Measurements from ENCODE around the gene BRSK1.
"Not testable (repeated sequence)": the region's sequence is repeated elsewhere in the genome, so short reads cannot be mapped to it uniquely, and the experiment has no call there.

Gene BRSK1

GRCh38 chr19:55321466-55322137, 37.8 kb downstream of the BRSK1 start:
- Mint-ChIP-seq H3K36me3 (ENCODE audit: insufficient read depth) (peaks cover 4% of the 10 kb centered on the region), H3K4me3 (no peak overlapping the region), H3K9me3 (no peaks in the 10 kb centered on the region), H3K27ac (no peak overlapping the region), H3K27me3 (peaks cover 20 to 50% of the 10 kb centered on the region in 2 donors), H3K4me1 (ENCODE audit: low read depth in 2 of 2) (no peaks in the 10 kb centered on the region)
- no peak for DNase-seq
- no peak for ATAC-seq (replicated peaks)

- Mint-ChIP-seq H3K4me1 (ENCODE audit: low read depth in 2 of 2) (no peaks in the 10 kb centered on the region), H3K4me3 (no peak overlapping the region), H3K27ac (peak overlapping the region in 1 of 2 donors; percentile 59), H3K9me3 (no peaks in the 10 kb centered on the region), H3K36me3 (ENCODE audit: insufficient read depth) (peaks cover 4% of the 10 kb centered on the region), H3K27me3 (peaks cover 20 to 52% of the 10 kb centered on the region in 2 donors)
- DNase-seq = no peak
- ATAC-seq (replicated peaks) = no peak
These were observed 38.5 kb downstream of the BRSK1 start for GRCh38 chr19:55322204-55322885.

- H3K27ac Mint-ChIP-seq = peak overlapping the region in 1 of 2 donors; percentile 44
- no peaks in the 10 kb centered on the region for H3K36me3 Mint-ChIP-seq (ENCODE audit: insufficient read depth)
- H3K4me1 Mint-ChIP-seq (ENCODE audit: low read depth in 2 of 2) = no peaks in the 10 kb centered on the region
These were observed 40.9 kb downstream of the BRSK1 start for GRCh38 chr19:55324662-55325061.

GRCh38 chr19:55325172-55325571, 41.4 kb downstream of the BRSK1 start, which contains the start of gene TMEM150B:
Gene TMEM150B (minus strand): TSS chr19:55325341. CDS start chr19:55321036, 4,305 bp downstream.
- ATAC-seq (replicated peaks) = no peak
- H3K36me3 Mint-ChIP-seq (ENCODE audit: insufficient read depth) = no peaks in the 10 kb centered on the region
- DNase-seq = no peak
- H3K4me1 Mint-ChIP-seq (ENCODE audit: low read depth in 2 of 2) = no peaks in the 10 kb centered on the region
- H3K27ac Mint-ChIP-seq = peak within 1 kb of the TSS in 1 of 2 donors; percentile 44
- H3K9me3 Mint-ChIP-seq = no peaks in the 10 kb centered on the region
- no peak within 1 kb of the TSS for H3K4me3 Mint-ChIP-seq
- peaks cover 26 to 46% of the 10 kb centered on the region in 2 donors for H3K27me3 Mint-ChIP-seq

More at GRCh38 chr19:55324662-55325061, 40.9 kb downstream of the BRSK1 start:
- DNase-seq (no peak), ATAC-seq (replicated peaks) (no peak)
- Mint-ChIP-seq H3K9me3 (no peaks in the 10 kb centered on the region), H3K4me3 (no peak overlapping the region), H3K27me3 (peaks cover 26 to 51% of the 10 kb centered on the region in 2 donors)

- H3K27me3 Mint-ChIP-seq = peaks cover 14 to 24% of the 10 kb centered on the region in 2 donors
- H3K9me3 Mint-ChIP-seq; DNase-seq; H3K27ac Mint-ChIP-seq; H3K36me3 Mint-ChIP-seq (ENCODE audit: insufficient read depth); H3K4me1 Mint-ChIP-seq (ENCODE audit: low read depth in 2 of 2); H3K4me3 Mint-ChIP-seq: not testable (repeated sequence)
- peak; percentile 36 for ATAC-seq (replicated peaks)
These were observed 45.0 kb downstream of the BRSK1 start for GRCh38 chr19:55328774-55329318.

- ATAC-seq (replicated peaks); H3K9me3 Mint-ChIP-seq; H3K4me3 Mint-ChIP-seq; H3K27ac Mint-ChIP-seq; DNase-seq; H3K36me3 Mint-ChIP-seq (ENCODE audit: insufficient read depth); H3K4me1 Mint-ChIP-seq (ENCODE audit: low read depth in 2 of 2): not testable (repeated sequence)
- peaks cover 21 to 28% of the 10 kb centered on the region in 2 donors for H3K27me3 Mint-ChIP-seq
These were observed 46.0 kb downstream of the BRSK1 start for GRCh38 chr19:55329791-55330190.

GRCh38 chr19:55333870-55334269, 50.1 kb downstream of the BRSK1 start:
- H3K4me1 Mint-ChIP-seq (ENCODE audit: low read depth in 2 of 2) = peaks cover 5 to 7% of the 10 kb centered on the region in 2 donors
- DNase-seq (no peak), ATAC-seq (replicated peaks) (no peak)
- no peaks in the 10 kb centered on the region for H3K9me3 Mint-ChIP-seq
- H3K36me3 Mint-ChIP-seq (ENCODE audit: insufficient read depth) = peaks cover 21% of the 10 kb centered on the region
- no peak overlapping the region for H3K4me3 Mint-ChIP-seq
- H3K27me3 Mint-ChIP-seq = peaks cover 33 to 39% of the 10 kb centered on the region in 2 donors
- H3K27ac Mint-ChIP-seq = no peak overlapping the region

- Mint-ChIP-seq H3K4me1 (ENCODE audit: low read depth in 2 of 2) (peaks cover 14 to 25% of the 10 kb centered on the region in 2 donors), H3K36me3 (ENCODE audit: insufficient read depth) (peaks cover 42% of the 10 kb centered on the region), H3K27ac (no peak overlapping the region), H3K9me3 (no peaks in the 10 kb centered on the region), H3K27me3 (peaks cover 30 to 39% of the 10 kb centered on the region in 2 donors), H3K4me3 (no peak overlapping the region)
- ATAC-seq (replicated peaks) (no peak), DNase-seq (no peak)
These were observed 52.3 kb downstream of the BRSK1 start for GRCh38 chr19:55336101-55336500.

GRCh38 chr19:55339105-55339888, 55.5 kb downstream of the BRSK1 start, which contains the start of gene KMT5C:
Gene KMT5C (plus strand): TSS chr19:55339876. CDS start chr19:55341937, 2,061 bp downstream.
- peak within 1 kb of the TSS; percentile 75 to 94 for H3K4me3 Mint-ChIP-seq
- ATAC-seq (replicated peaks) = peak; percentile 69
- peaks cover 48% of the 10 kb centered on the region for H3K36me3 Mint-ChIP-seq (ENCODE audit: insufficient read depth)
- DNase-seq = peak; percentile 100
- peaks cover 16 to 25% of the 10 kb centered on the region in 2 donors for H3K4me1 Mint-ChIP-seq (ENCODE audit: low read depth in 2 of 2)
- no peaks in the 10 kb centered on the region for H3K9me3 Mint-ChIP-seq
- peak within 1 kb of the TSS; percentile 99 to 100 for H3K27ac Mint-ChIP-seq
- H3K27me3 Mint-ChIP-seq = peaks cover 21 to 29% of the 10 kb centered on the region in 2 donors

GRCh38 chr19:55339889-55340783, 56.3 kb downstream of the BRSK1 start:
- DNase-seq (peak; percentile 33 to 36 (median 35)), ATAC-seq (replicated peaks) (no peak)
- no peaks in the 10 kb centered on the region for H3K9me3 Mint-ChIP-seq
- peak overlapping the region; percentile 99 to 100 for H3K27ac Mint-ChIP-seq
- H3K4me3 Mint-ChIP-seq = peak overlapping the region; percentile 75 to 94
- H3K4me1 Mint-ChIP-seq (ENCODE audit: low read depth in 2 of 2) = peaks cover 16 to 25% of the 10 kb centered on the region in 2 donors
- H3K27me3 Mint-ChIP-seq = peaks cover 13 to 22% of the 10 kb centered on the region in 2 donors
- peaks cover 54% of the 10 kb centered on the region for H3K36me3 Mint-ChIP-seq (ENCODE audit: insufficient read depth)

- DNase-seq = no peak
- H3K4me1 Mint-ChIP-seq (ENCODE audit: low read depth in 2 of 2) = peaks cover 16 to 25% of the 10 kb centered on the region in 2 donors
- peaks cover 7 to 18% of the 10 kb centered on the region in 2 donors for H3K27me3 Mint-ChIP-seq
- peak overlapping the region; percentile 99 to 100 for H3K27ac Mint-ChIP-seq
- H3K4me3 Mint-ChIP-seq = peak overlapping the region; percentile 75 to 94
- H3K9me3 Mint-ChIP-seq = no peaks in the 10 kb centered on the region
- peaks cover 59% of the 10 kb centered on the region for H3K36me3 Mint-ChIP-seq (ENCODE audit: insufficient read depth)
- ATAC-seq (replicated peaks) = no peak
These were observed 57.0 kb downstream of the BRSK1 start for GRCh38 chr19:55340784-55341147.

- Mint-ChIP-seq H3K27ac (peak overlapping the region; percentile 99 to 100), H3K36me3 (ENCODE audit: insufficient read depth) (peaks cover 59% of the 10 kb centered on the region), H3K4me3 (peak overlapping the region; percentile 75 to 94), H3K9me3 (no peaks in the 10 kb centered on the region), H3K27me3 (peaks cover 6 to 18% of the 10 kb centered on the region in 2 donors), H3K4me1 (ENCODE audit: low read depth in 2 of 2) (peaks cover 16 to 25% of the 10 kb centered on the region in 2 donors)
- ATAC-seq (replicated peaks) (no peak), DNase-seq (no peak)
These were observed 57.4 kb downstream of the BRSK1 start for GRCh38 chr19:55341171-55341588.

Measured in effector memory CD8-positive, alpha-beta T cell (primary cell).